AG04450 (cell line): ENCODE results near the gene DDX31. TPM values are rescaled to one million over a fixed set of nuclear protein-coding genes. Genes with fewer than 3 reads are reported as not detected.

Experiments used
- CTCF ChIA-PET: fragments of 300-600, 350-600 bp; formaldehyde crosslinking; extraction: SDS; loops from one replicate; lab custom pipeline; 2022; ENCODE audit warnings: antibody characterized with exemption, inconsistent platforms; lab: Charles Lee
- POLR2A ChIA-PET: fragments of 350-600 bp; formaldehyde crosslinking; extraction: SDS; loops from one replicate; lab custom pipeline; 2021; ENCODE audit warnings: antibody characterized with exemption, inconsistent platforms; lab: Yijun Ruan, JAX
- DNase-seq: peaks from one replicate; pipeline ENCODE4 v3.0.0-alpha.2; 2011; ENCODE audit warnings: low read depth, low spot score
- H3K27ac ChIP-seq: one replicate; pipeline ENCODE4 v1.5.1; 2012; ENCODE audit warnings: low read depth, low read length, control low read depth
- H3K27me3 ChIP-seq: one replicate; pipeline ENCODE4 v1.6.0; 2012; ENCODE audit warnings: low read length; ENCODE audit not compliant: control insufficient read depth, insufficient read depth
- H3K4me3 ChIP-seq: 2 replicates; pipeline ENCODE4 v1.5.1; 2011; ENCODE audit warnings: mild to moderate bottlenecking, low read depth, low read length, control low read depth
- H3K9me3 ChIP-seq: 2 replicates; pipeline ENCODE4 v1.5.1; 2012; ENCODE audit warnings: low read length; ENCODE audit not compliant: control insufficient read depth, insufficient read depth
- CTCF ChIP-seq: IDR thresholded peaks from 2 replicates; pipeline ENCODE4 v1.5.1; 2011; ENCODE audit warnings: low read depth, low read length, control low read depth, inconsistent platforms
- polyA plus RNA-seq: library from polyadenylated mRNA; depleted of rRNA; stranded (reverse); fragments of >200 nt; gene quantifications from 2 replicates; pipeline ENCODE4 v1.2.3, GENCODE V29; 2011

The DDX31 gene
- polyA plus RNA-seq, 1 experiment, result 12.2 TPM

GRCh38 chr9:132584601-132585560, 84.9 kb downstream of the DDX31 start:
- no peak overlapping the region for H3K4me3 ChIP-seq
- DNase-seq, result no peak
- H3K27me3 ChIP-seq, result peaks cover 91% of the 10 kb centered on the region
- CTCF ChIA-PET, result no interaction called here
- TF ChIP-seq CTCF, result no peak
- H3K9me3 ChIP-seq, result peaks cover 4% of the 10 kb centered on the region; the same call in 1 of the 2 replicates
- POLR2A ChIA-PET, result no interaction called here
- no peak overlapping the region for H3K27ac ChIP-seq

GRCh38 chr9:132583584-132584304, 86.0 kb downstream of the DDX31 start:
- no peak for DNase-seq
- TF ChIP-seq CTCF, result no peak
- ChIA-PET CTCF (no interaction called here), POLR2A (no interaction called here)
- peaks cover 92% of the 10 kb centered on the region for H3K27me3 ChIP-seq
- H3K4me3 ChIP-seq, result no peak overlapping the region
- H3K27ac ChIP-seq, result no peak overlapping the region
- H3K9me3 ChIP-seq, result peaks cover 4% of the 10 kb centered on the region; the same call in 1 of the 2 replicates

- no peak overlapping the region for H3K27ac ChIP-seq
- H3K27me3 ChIP-seq, result peaks cover 92% of the 10 kb centered on the region
- CTCF ChIA-PET, result interaction anchor here (1.0 kb wide), 1 partner anchor 394 kb away, joined by 3 read pairs; no protein-coding TSS in a partner anchor
- peaks cover 4% of the 10 kb centered on the region; the same call in 1 of the 2 replicates for H3K9me3 ChIP-seq
- DNase-seq, result no peak
- POLR2A ChIA-PET, result no interaction called here
- no peak overlapping the region for H3K4me3 ChIP-seq
- no peak for TF ChIP-seq CTCF
Observed at GRCh38 chr9:132582786-132583583, 86.8 kb downstream of the DDX31 start.

- Histone ChIP-seq H3K4me3 (peak within 1 kb of the TSS; percentile 42), H3K9me3 (peaks cover 4% of the 10 kb centered on the region; the same call in 1 of the 2 replicates), H3K27ac (no peak within 1 kb of the TSS), H3K27me3 (peaks cover 92% of the 10 kb centered on the region)
- DNase-seq, result no peak
- ChIA-PET POLR2A (no interaction called here), CTCF (interaction anchor here (1.0 kb wide), 1 partner anchor 395 kb away, joined by 3 read pairs; no protein-coding TSS in a partner anchor)
- no peak for TF ChIP-seq CTCF
Observed at GRCh38 chr9:132582276-132582785, 87.5 kb downstream of the DDX31 start, which contains the start of gene BARHL1. TSS of gene BARHL1 (plus strand) at chr9:132582606. CDS start at chr9:132582798, 192 bp downstream.
